GF-D8 (cell line): ENCODE results near the gene HAUS3.
"Not testable (repeated sequence)": the region's sequence is repeated elsewhere in the genome, so short reads cannot be mapped to it uniquely, and the experiment has no call there.

Experiments
- DNase-seq: peaks from one replicate; lab custom pipeline; 2025; lab: John Stamatoyannopoulos, UW

The HAUS3 gene

GRCh38 chr4:2275546-2276251 lies 33.8 kb upstream of the HAUS3 start:
- no peak for DNase-seq

- DNase-seq: not testable (repeated sequence)
These were observed 33.1 kb upstream of the HAUS3 start for GRCh38 chr4:2275044-2275397.

GRCh38 chr4:2274320-2275043 lies 32.6 kb upstream of the HAUS3 start:
- DNase-seq: no peak

GRCh38 chr4:2273657-2274319 lies 31.9 kb upstream of the HAUS3 start:
- no peak for DNase-seq

GRCh38 chr4:2273221-2273620 lies 31.3 kb upstream of the HAUS3 start:
- DNase-seq: no peak

- no peak for DNase-seq
These were observed 30.9 kb upstream of the HAUS3 start for GRCh38 chr4:2272828-2273120.

- no peak for DNase-seq
These were observed 30.3 kb upstream of the HAUS3 start for GRCh38 chr4:2272026-2272827.

GRCh38 chr4:2271279-2272025 lies 29.5 kb upstream of the HAUS3 start:
- no peak for DNase-seq

- no peak for DNase-seq
These were observed 28.6 kb upstream of the HAUS3 start for GRCh38 chr4:2270341-2271165.

- DNase-seq: no peak
These were observed 27.8 kb upstream of the HAUS3 start for GRCh38 chr4:2269618-2270163.

GRCh38 chr4:2269206-2269531 lies 27.2 kb upstream of the HAUS3 start:
- DNase-seq: no peak

GRCh38 chr4:2268357-2269205 lies 26.7 kb upstream of the HAUS3 start:
- no peak for DNase-seq

GRCh38 chr4:2267841-2268240 lies 25.9 kb upstream of the HAUS3 start:
- no peak for DNase-seq

- DNase-seq: no peak
These were observed 25.4 kb upstream of the HAUS3 start for GRCh38 chr4:2267320-2267811.

GRCh38 chr4:2266821-2267220 lies 24.9 kb upstream of the HAUS3 start:
- DNase-seq: no peak

GRCh38 chr4:2266181-2266580 lies 24.3 kb upstream of the HAUS3 start:
- no peak for DNase-seq

GRCh38 chr4:2265113-2266110 lies 23.5 kb upstream of the HAUS3 start:
- no peak for DNase-seq

- no peak for DNase-seq
These were observed 22.6 kb upstream of the HAUS3 start for GRCh38 chr4:2264481-2265041.
